SK-N-MC (cell line): Measurements from ENCODE around the gene SAMD14.

Experiments
- EZH2 ChIP-seq: fragments of 200-600 bp; sonication (generic); IDR thresholded peaks from one replicate; pipeline ENCODE4 v1.6.1; 2017; ENCODE audit warnings: antibody characterized with exemption
- POLR2AphosphoS5 ChIP-seq: IDR thresholded peaks from 2 replicates; pipeline ENCODE4 v1.6.1; 2012; ENCODE audit warnings: mild to moderate bottlenecking, low read depth, low read length, borderline replicate concordance

DNA sequence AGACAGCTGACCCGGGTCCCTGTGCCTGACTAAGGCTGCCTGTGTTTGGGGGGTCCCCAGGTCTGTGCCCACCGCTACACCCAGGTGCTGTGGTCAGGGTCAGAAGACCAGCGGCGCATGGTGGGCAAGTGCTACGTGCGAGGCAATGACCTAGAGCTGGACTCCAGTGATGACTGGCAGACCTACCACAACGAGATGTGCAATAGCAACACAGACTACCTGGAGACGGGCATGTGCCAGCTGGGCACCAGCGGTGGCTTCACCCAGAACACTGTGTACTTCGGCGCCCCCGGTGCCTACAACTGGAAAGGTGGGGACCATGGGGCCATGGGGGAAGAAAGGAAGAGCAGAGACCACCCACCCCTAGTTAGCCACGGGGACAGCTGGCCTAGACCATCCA, 62.0 kb downstream of the SAMD14 start:
- TF ChIP-seq EZH2 (no peak), POLR2AphosphoS5 (no peak)
